HEK293 (cell line): ENCODE results near the gene NOL6.
"Not testable (repeated sequence)": the region's sequence is repeated elsewhere in the genome, so short reads cannot be mapped to it uniquely, and the experiment has no call there.

Source experiments
- BCL11A ChIP-seq: fragments of 450-650 bp; formaldehyde crosslinking; IDR thresholded peaks from 2 replicates; pipeline ENCODE4 v1.5.1; 2016; ENCODE audit warnings: low read depth, missing biosample characterization, missing genetic modification characterization
- CTCF ChIP-seq: fragments of 450-650 bp; formaldehyde crosslinking; IDR thresholded peaks from 2 replicates; pipeline ENCODE4 v1.5.1; 2016; ENCODE audit warnings: missing biosample characterization, missing genetic modification characterization
- GLI2 ChIP-seq: fragments of 450-650 bp; formaldehyde crosslinking; IDR thresholded peaks from 2 replicates; pipeline ENCODE4; 2017; ENCODE audit warnings: missing biosample characterization, missing genetic modification characterization, low read depth, borderline replicate concordance
- KLF10 ChIP-seq: fragments of 450-650 bp; IDR thresholded peaks from 2 replicates; pipeline ENCODE4 v1.5.1; 2018; ENCODE audit warnings: missing biosample characterization, mild to moderate bottlenecking, missing genetic modification characterization
- REST ChIP-seq: fragments of 450-650 bp; formaldehyde crosslinking; IDR thresholded peaks from 2 replicates; pipeline ENCODE4 v1.5.1; 2016; ENCODE audit warnings: missing biosample characterization, missing genetic modification characterization
- ZBTB10 ChIP-seq: fragments of 450-650 bp; formaldehyde crosslinking; IDR thresholded peaks from 2 replicates; pipeline ENCODE4 v1.5.1; 2016; ENCODE audit warnings: missing biosample characterization, missing genetic modification characterization
- ZBTB17 ChIP-seq: fragments of 450-650 bp; formaldehyde crosslinking; IDR thresholded peaks from 2 replicates; pipeline ENCODE4 v1.5.1; 2016; ENCODE audit warnings: missing biosample characterization, missing genetic modification characterization
- ZBTB20 ChIP-seq: fragments of 450-650 bp; formaldehyde crosslinking; IDR thresholded peaks from 2 replicates; pipeline ENCODE4 v1.5.1; 2016; ENCODE audit warnings: missing biosample characterization, missing genetic modification characterization
- ZEB2 ChIP-seq: fragments of 450-650 bp; formaldehyde crosslinking; IDR thresholded peaks from 2 replicates; pipeline ENCODE4 v1.5.1; 2016; ENCODE audit warnings: missing biosample characterization, missing genetic modification characterization
- ZNF394 ChIP-seq: fragments of 450-650 bp; formaldehyde crosslinking; IDR thresholded peaks from 2 replicates; pipeline ENCODE4 v1.5.1; 2016; ENCODE audit warnings: missing biosample characterization, missing genetic modification characterization, mild to moderate bottlenecking, moderate library complexity, borderline replicate concordance
- ZNF513 ChIP-seq: fragments of 450-650 bp; IDR thresholded peaks from 2 replicates; pipeline ENCODE4 v1.5.1; 2018; ENCODE audit warnings: missing biosample characterization, missing genetic modification characterization
- ZNF626 ChIP-seq: fragments of 450-650 bp; sonication (Bioruptor Pico); formaldehyde crosslinking; IDR thresholded peaks from 2 replicates; pipeline ENCODE4 v1.5.1; 2018; ENCODE audit warnings: missing biosample characterization, missing genetic modification characterization, inconsistent platforms
- ZSCAN5A ChIP-seq: fragments of 450-650 bp; formaldehyde crosslinking; IDR thresholded peaks from 2 replicates; pipeline ENCODE4 v1.5.1; 2016; ENCODE audit warnings: missing biosample characterization, missing genetic modification characterization

- not testable (repeated sequence) for TF ChIP-seq CTCF; ZSCAN5A (tag by site-specific recombination); ZNF626; KLF10 (tag by site-specific recombination); ZBTB20 (tag by site-specific recombination); GLI2 (tag by site-specific recombination); ZNF394 (tag by site-specific recombination); ZNF513 (tag by site-specific recombination); REST (tag by site-specific recombination); BCL11A (tag by site-specific recombination); ZBTB10 (tag by site-specific recombination)
- peak; percentile 50; the same call in 1 of the 2 replicates for TF ChIP-seq ZEB2 (tag by site-specific recombination)
- 0 out of 2 replicates have a peak, but pooled peaks have one; percentile 23 for TF ChIP-seq ZBTB17 (tag by site-specific recombination)
Measured at GRCh38 chr9:33515342-33515995, 41.7 kb upstream of the NOL6 start.
